ENCODE results near the gene DOCK3. TPM values are rescaled to one million over a fixed set of nuclear protein-coding genes. Genes with fewer than 3 reads are reported as not detected.
A peak's percentile ranks its signal among the peaks of the same experiment; 100 is the strongest.
"Not testable (repeated sequence)": the region's sequence is repeated elsewhere in the genome, so short reads cannot be mapped to it uniquely, and the experiment has no call there.

The DOCK3 gene
- total RNA-seq, 5 donors from 2014 or later (not counting 1 experiment from before 2014, with no cell fraction given), result 2.0 to 3.2 (median 2.6) TPM

GRCh38 chr3:50961386-50961785 lies 286.7 kb downstream of the DOCK3 start:
- Mint-ChIP-seq H3K27ac (no peak overlapping the region), H3K27me3 (peaks cover 15 to 19% of the 10 kb centered on the region in 2 donors), H3K9me3 (no peaks in the 10 kb centered on the region), H3K36me3 (no peaks in the 10 kb centered on the region), H3K4me3 (no peak overlapping the region), H3K4me1 (peaks cover 0 to 2% (median 0%) of the 10 kb centered on the region in 3 donors)
- Histone ChIP-seq H3K27ac (ENCODE audit: low read length) (no peak overlapping the region), H3K36me3 (ENCODE audit: control insufficient read depth in 2 of 2, extremely low read depth in 1 of 2, insufficient read depth in 1 of 2, low read length in 1 of 2) (no peaks in the 10 kb centered on the region), H3K4me3 (ENCODE audit: control insufficient read depth in 1 of 2, extremely low read depth in 1 of 2, low read length in 1 of 2) (no peak overlapping the region), H3K4me1 (ENCODE audit: control insufficient read depth in 1 of 2, extremely low read depth in 1 of 2, insufficient read depth in 2 of 2, low read length in 2 of 2) (no peaks in the 10 kb centered on the region), H3K9me3 (no peaks in the 10 kb centered on the region), H3K27me3 (replicated peaks in 1 of 2; ENCODE audit: control insufficient read depth in 2 of 2, extremely low read depth in 1 of 2, insufficient read depth in 2 of 2, low read length in 1 of 2) (no peaks in the 10 kb centered on the region)
- POLR2A ChIA-PET, result no interaction called here
- WGBS (ENCODE audit: insufficient coverage), result no CpG with 5 or more reads among the region's 1 CpG
- DNase-seq (no peak), ATAC-seq (replicated peaks in 1 of 4) (no peak)
- CTCF ChIA-PET, result no interaction called here

- Histone ChIP-seq H3K9me3 (no peaks in the 10 kb centered on the region), H3K36me3 (ENCODE audit: control insufficient read depth in 2 of 2, extremely low read depth in 1 of 2, insufficient read depth in 1 of 2, low read length in 1 of 2) (no peaks in the 10 kb centered on the region), H3K4me3 (ENCODE audit: control insufficient read depth in 1 of 2, extremely low read depth in 1 of 2, low read length in 1 of 2) (no peak overlapping the region), H3K27me3 (replicated peaks in 1 of 2; ENCODE audit: control insufficient read depth in 2 of 2, extremely low read depth in 1 of 2, insufficient read depth in 2 of 2, low read length in 1 of 2) (no peaks in the 10 kb centered on the region), H3K27ac (ENCODE audit: low read length) (peak overlapping the region; percentile 50), H3K4me1 (ENCODE audit: control insufficient read depth in 1 of 2, extremely low read depth in 1 of 2, insufficient read depth in 2 of 2, low read length in 2 of 2) (peaks cover 0 to 13% of the 10 kb centered on the region in 2 experiments)
- peak; percentile 88 to 94 (median 90) for ATAC-seq (replicated peaks in 1 of 4)
- H3K27ac Mint-ChIP-seq, result peak overlapping the region; percentile 80 to 87
- DNase-seq, result peak in 34 of 35 experiments; percentile 23 to 80 (median 53)
- H3K27me3 Mint-ChIP-seq, result no peaks in the 10 kb centered on the region
- H3K4me3 Mint-ChIP-seq, result no peak overlapping the region
- no peaks in the 10 kb centered on the region for H3K9me3 Mint-ChIP-seq
- POLR2A ChIA-PET, result interaction anchor here in 1 of 2 donors (0.5 to 1.1 kb wide), 2 partner anchors 53 to 322 kb away, joined by 3 to 5 read pairs; no protein-coding TSS in a partner anchor
- CTCF ChIA-PET, result interaction anchor here (0.6 to 2.1 kb wide), 20 partner anchors 9 to 463 kb away, joined by 3 to 29 read pairs (median 4); partner anchors contain the start of genes MANF (in 1 of the 2) and MAPKAPK3 (in 1 of the 2)
- H3K36me3 Mint-ChIP-seq, result no peaks in the 10 kb centered on the region
- WGBS (ENCODE audit: insufficient coverage), result 0% methylated on average over 1 of the region's 3 CpGs
- H3K4me1 Mint-ChIP-seq, result peaks cover 11 to 18% (median 16%) of the 10 kb centered on the region in 3 donors
These were observed 296.8 kb downstream of the DOCK3 start for GRCh38 chr3:50971487-50971924.

- WGBS (ENCODE audit: insufficient coverage), result no CpG with 5 or more reads among the region's 2 CpGs
- peak overlapping the region; percentile 50 for H3K27ac ChIP-seq (ENCODE audit: low read length)
- Mint-ChIP-seq H3K27ac (peak overlapping the region; percentile 80 to 87), H3K36me3 (no peaks in the 10 kb centered on the region), H3K27me3 (no peaks in the 10 kb centered on the region), H3K9me3 (no peaks in the 10 kb centered on the region), H3K4me1 (peaks cover 11 to 18% (median 16%) of the 10 kb centered on the region in 3 donors), H3K4me3 (no peak overlapping the region)
- H3K27me3 ChIP-seq (replicated peaks in 1 of 2; ENCODE audit: control insufficient read depth in 2 of 2, extremely low read depth in 1 of 2, insufficient read depth in 2 of 2, low read length in 1 of 2), result no peaks in the 10 kb centered on the region
- DNase-seq, result no peak
- ChIA-PET CTCF (interaction anchor here (0.6 to 2.1 kb wide), 21 partner anchors 9 to 462 kb away, joined by 3 to 29 read pairs (median 4); partner anchors contain the start of genes MANF (in 1 of the 2) and MAPKAPK3 (in 1 of the 2)), POLR2A (interaction anchor here (0.6 to 1.1 kb wide), 2 partner anchors 52 to 108 kb away, joined by 3 to 5 read pairs; no protein-coding TSS in a partner anchor)
- peak in 3 of 4 experiments; percentile 12 to 36 (median 31) for ATAC-seq (replicated peaks in 1 of 4)
- no peaks in the 10 kb centered on the region for H3K36me3 ChIP-seq (ENCODE audit: control insufficient read depth in 2 of 2, extremely low read depth in 1 of 2, insufficient read depth in 1 of 2, low read length in 1 of 2)
- H3K4me3 ChIP-seq (ENCODE audit: control insufficient read depth in 1 of 2, extremely low read depth in 1 of 2, low read length in 1 of 2), result no peak overlapping the region
- H3K4me1 ChIP-seq (ENCODE audit: control insufficient read depth in 1 of 2, extremely low read depth in 1 of 2, insufficient read depth in 2 of 2, low read length in 2 of 2), result peaks cover 0 to 13% of the 10 kb centered on the region in 2 experiments
- no peaks in the 10 kb centered on the region for H3K9me3 ChIP-seq
These were observed 297.3 kb downstream of the DOCK3 start for GRCh38 chr3:50972029-50972428.

GRCh38 chr3:50978586-50978985 lies 303.9 kb downstream of the DOCK3 start:
- H3K4me1 ChIP-seq (ENCODE audit: control insufficient read depth in 1 of 2, extremely low read depth in 1 of 2, insufficient read depth in 2 of 2, low read length in 2 of 2); H3K27ac ChIP-seq (ENCODE audit: low read length); H3K4me3 ChIP-seq (ENCODE audit: control insufficient read depth in 1 of 2, extremely low read depth in 1 of 2, low read length in 1 of 2); H3K4me1 Mint-ChIP-seq; CTCF ChIA-PET; H3K4me3 Mint-ChIP-seq; H3K9me3 Mint-ChIP-seq; H3K36me3 ChIP-seq (ENCODE audit: control insufficient read depth in 2 of 2, extremely low read depth in 1 of 2, insufficient read depth in 1 of 2, low read length in 1 of 2); H3K36me3 Mint-ChIP-seq; H3K27ac Mint-ChIP-seq; H3K9me3 ChIP-seq; H3K27me3 Mint-ChIP-seq; ATAC-seq (replicated peaks in 1 of 4); POLR2A ChIA-PET; DNase-seq: not testable (repeated sequence)
- H3K27me3 ChIP-seq (replicated peaks in 1 of 2; ENCODE audit: control insufficient read depth in 2 of 2, extremely low read depth in 1 of 2, insufficient read depth in 2 of 2, low read length in 1 of 2), result peaks cover 0 to 13% of the 10 kb centered on the region in 2 experiments
- 85% methylated on average over 6 of the region's 18 CpGs for WGBS (ENCODE audit: insufficient coverage)

- Mint-ChIP-seq H3K36me3 (peaks cover 3% of the 10 kb centered on the region), H3K27me3 (peaks cover 0 to 2% of the 10 kb centered on the region in 2 donors), H3K27ac (no peak overlapping the region), H3K4me1 (peaks cover 0 to 8% (median 0%) of the 10 kb centered on the region in 3 donors), H3K4me3 (no peak overlapping the region), H3K9me3 (peaks cover 0 to 2% (median 2%) of the 10 kb centered on the region in 3 donors)
- peaks cover 0 to 18% of the 10 kb centered on the region in 2 experiments for H3K27me3 ChIP-seq (replicated peaks in 1 of 2; ENCODE audit: control insufficient read depth in 2 of 2, extremely low read depth in 1 of 2, insufficient read depth in 2 of 2, low read length in 1 of 2)
- H3K9me3 ChIP-seq, result no peaks in the 10 kb centered on the region
- H3K36me3 ChIP-seq (ENCODE audit: control insufficient read depth in 2 of 2, extremely low read depth in 1 of 2, insufficient read depth in 1 of 2, low read length in 1 of 2), result no peaks in the 10 kb centered on the region
- no peak for ATAC-seq (replicated peaks in 1 of 4)
- H3K4me3 ChIP-seq (ENCODE audit: control insufficient read depth in 1 of 2, extremely low read depth in 1 of 2, low read length in 1 of 2), result no peak overlapping the region
- H3K27ac ChIP-seq (ENCODE audit: low read length), result no peak overlapping the region
- no peak for DNase-seq
- ChIA-PET CTCF (no interaction called here), POLR2A (no interaction called here)
- H3K4me1 ChIP-seq (ENCODE audit: control insufficient read depth in 1 of 2, extremely low read depth in 1 of 2, insufficient read depth in 2 of 2, low read length in 2 of 2), result no peaks in the 10 kb centered on the region
- WGBS (ENCODE audit: insufficient coverage), result 100% methylated on average over 2 of the region's 15 CpGs
These were observed 304.4 kb downstream of the DOCK3 start for GRCh38 chr3:50978991-50979667.

- ChIA-PET CTCF (interaction anchor here in 1 of 2 donors (0.6 to 1.0 kb wide), 2 partner anchors 11 to 583 kb away, joined by 4 to 5 read pairs; no protein-coding TSS in a partner anchor), POLR2A (no interaction called here)
- Histone ChIP-seq H3K27me3 (replicated peaks in 1 of 2; ENCODE audit: control insufficient read depth in 2 of 2, extremely low read depth in 1 of 2, insufficient read depth in 2 of 2, low read length in 1 of 2) (peaks cover 0 to 18% of the 10 kb centered on the region in 2 experiments), H3K9me3 (no peaks in the 10 kb centered on the region), H3K4me3 (ENCODE audit: control insufficient read depth in 1 of 2, extremely low read depth in 1 of 2, low read length in 1 of 2) (no peak overlapping the region), H3K27ac (ENCODE audit: low read length) (no peak overlapping the region), H3K4me1 (ENCODE audit: control insufficient read depth in 1 of 2, extremely low read depth in 1 of 2, insufficient read depth in 2 of 2, low read length in 2 of 2) (no peaks in the 10 kb centered on the region), H3K36me3 (ENCODE audit: control insufficient read depth in 2 of 2, extremely low read depth in 1 of 2, insufficient read depth in 1 of 2, low read length in 1 of 2) (no peaks in the 10 kb centered on the region)
- Mint-ChIP-seq H3K4me1 (peaks cover 0 to 8% (median 0%) of the 10 kb centered on the region in 3 donors), H3K27ac (no peak overlapping the region), H3K9me3 (peaks cover 0 to 8% (median 2%) of the 10 kb centered on the region in 3 donors), H3K27me3 (peaks cover 0 to 3% of the 10 kb centered on the region in 2 donors), H3K4me3 (no peak overlapping the region), H3K36me3 (peaks cover 7% of the 10 kb centered on the region)
- no peak for DNase-seq
- no peak for ATAC-seq (replicated peaks in 1 of 4)
- 90% methylated on average over 9 of the region's 9 CpGs for WGBS (ENCODE audit: insufficient coverage)
These were observed 308.0 kb downstream of the DOCK3 start for GRCh38 chr3:50982540-50983325.
